ENCODE data around the gene CATSPERB. TPM values are rescaled to one million over a fixed set of nuclear protein-coding genes. Genes with fewer than 3 reads are reported as not detected.

CATSPERB gene
- polyA plus RNA-seq, 1 experiment = not detected

DNA sequence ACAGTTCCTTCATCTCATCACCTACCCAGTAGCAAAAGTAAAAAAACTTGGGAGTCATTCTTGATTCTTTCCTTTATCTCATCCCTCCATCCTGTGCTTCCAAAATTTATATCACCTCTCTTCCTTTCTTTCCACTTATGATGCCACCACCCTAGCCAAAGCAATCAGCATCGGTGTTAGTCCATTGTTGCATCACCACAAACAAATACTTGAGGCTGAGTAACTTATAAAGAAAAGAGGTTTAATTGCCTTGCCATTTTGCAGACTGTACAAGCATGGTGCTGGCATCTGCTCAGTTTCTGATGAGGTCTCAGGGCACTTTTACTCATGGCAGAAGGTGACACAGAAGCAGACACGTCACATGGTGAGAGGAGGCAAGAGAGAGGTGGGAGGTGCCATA, 19.8 kb upstream of the CATSPERB start:
- Histone ChIP-seq H3K4me3 (ENCODE audit: low read depth, low read length) (no peak overlapping the region), H3K27me3 (ENCODE audit: control insufficient read depth, insufficient read depth, low read length) (no peaks in the 10 kb centered on the region), H3K36me3 (ENCODE audit: control insufficient read depth, insufficient read depth, low read length) (no peaks in the 10 kb centered on the region)
- TF ChIP-seq, protein P1, sequence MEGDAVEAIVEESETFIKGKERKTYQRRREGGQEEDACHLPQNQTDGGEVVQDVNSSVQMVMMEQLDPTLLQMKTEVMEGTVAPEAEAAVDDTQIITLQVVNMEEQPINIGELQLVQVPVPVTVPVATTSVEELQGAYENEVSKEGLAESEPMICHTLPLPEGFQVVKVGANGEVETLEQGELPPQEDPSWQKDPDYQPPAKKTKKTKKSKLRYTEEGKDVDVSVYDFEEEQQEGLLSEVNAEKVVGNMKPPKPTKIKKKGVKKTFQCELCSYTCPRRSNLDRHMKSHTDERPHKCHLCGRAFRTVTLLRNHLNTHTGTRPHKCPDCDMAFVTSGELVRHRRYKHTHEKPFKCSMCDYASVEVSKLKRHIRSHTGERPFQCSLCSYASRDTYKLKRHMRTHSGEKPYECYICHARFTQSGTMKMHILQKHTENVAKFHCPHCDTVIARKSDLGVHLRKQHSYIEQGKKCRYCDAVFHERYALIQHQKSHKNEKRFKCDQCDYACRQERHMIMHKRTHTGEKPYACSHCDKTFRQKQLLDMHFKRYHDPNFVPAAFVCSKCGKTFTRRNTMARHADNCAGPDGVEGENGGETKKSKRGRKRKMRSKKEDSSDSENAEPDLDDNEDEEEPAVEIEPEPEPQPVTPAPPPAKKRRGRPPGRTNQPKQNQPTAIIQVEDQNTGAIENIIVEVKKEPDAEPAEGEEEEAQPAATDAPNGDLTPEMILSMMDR (IDR thresholded peaks at IDR 0.05; ENCODE audit: insufficient read depth, low read depth, low read length) = no peak
- no peak for DNase-seq (ENCODE audit: low read depth)
- ChIA-PET POLR2A (no interaction called here), CTCF (no interaction called here)

DNA sequence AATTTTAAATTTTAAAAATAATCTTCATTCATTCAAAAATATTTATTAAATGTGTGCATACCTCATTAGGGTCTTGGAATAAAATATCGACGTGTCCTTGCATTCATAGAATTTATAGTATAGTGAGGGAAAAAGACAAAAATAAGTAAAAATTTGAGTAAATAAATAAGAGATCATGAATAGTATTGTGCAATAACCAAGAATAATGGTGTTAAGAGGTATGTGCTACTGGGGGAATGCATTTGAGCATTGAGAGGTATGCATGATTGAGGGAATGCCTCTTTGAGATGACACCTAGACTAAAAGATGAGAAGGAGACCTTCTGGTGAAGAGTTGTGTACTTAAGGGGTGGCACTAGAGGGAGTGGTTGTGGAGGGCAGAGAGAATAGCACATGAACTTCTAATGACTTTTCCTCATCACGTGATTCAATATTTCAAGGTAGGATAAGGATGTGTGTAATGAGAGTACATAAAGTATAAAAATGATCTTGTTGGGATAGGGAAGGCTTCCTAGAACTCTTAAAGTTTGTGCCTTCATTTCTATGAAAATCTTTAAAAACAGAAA, 18.8 kb upstream of the CATSPERB start:
- no peak for DNase-seq (ENCODE audit: low read depth)
- Histone ChIP-seq H3K4me3 (ENCODE audit: low read depth, low read length) (no peak overlapping the region), H3K27me3 (ENCODE audit: control insufficient read depth, insufficient read depth, low read length) (no peaks in the 10 kb centered on the region), H3K36me3 (ENCODE audit: control insufficient read depth, insufficient read depth, low read length) (no peaks in the 10 kb centered on the region)
- TF ChIP-seq, protein P1 (IDR thresholded peaks at IDR 0.05; ENCODE audit: insufficient read depth, low read depth, low read length) = no peak
- ChIA-PET POLR2A (no interaction called here), CTCF (no interaction called here)

DNA sequence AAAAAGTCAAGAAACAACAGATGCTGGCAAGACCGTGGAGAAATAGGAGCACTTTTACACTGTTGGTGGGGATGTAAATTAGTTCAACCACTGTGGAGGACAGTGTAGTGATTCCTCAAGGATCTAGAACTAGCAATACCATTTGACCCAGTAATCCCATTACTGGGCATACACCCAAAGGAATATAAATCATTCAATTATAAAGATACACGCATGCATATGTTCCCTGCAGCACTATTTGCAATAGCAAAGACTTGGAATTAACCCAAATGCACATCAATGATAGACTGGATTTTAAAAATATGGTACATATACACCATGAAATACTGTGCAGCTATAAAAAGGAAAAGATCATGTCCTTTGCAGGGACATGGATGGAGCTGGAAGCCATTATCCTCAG, 18.0 kb upstream of the CATSPERB start:
- no peaks in the 10 kb centered on the region for H3K36me3 ChIP-seq (ENCODE audit: control insufficient read depth, insufficient read depth, low read length)
- H3K27me3 ChIP-seq (ENCODE audit: control insufficient read depth, insufficient read depth, low read length) = no peaks in the 10 kb centered on the region
- ChIA-PET CTCF (no interaction called here), POLR2A (no interaction called here)
- no peak overlapping the region for H3K4me3 ChIP-seq (ENCODE audit: low read depth, low read length)
- TF ChIP-seq, protein P1 (IDR thresholded peaks at IDR 0.05; ENCODE audit: insufficient read depth, low read depth, low read length) = no peak
- DNase-seq (ENCODE audit: low read depth) = no peak

DNA sequence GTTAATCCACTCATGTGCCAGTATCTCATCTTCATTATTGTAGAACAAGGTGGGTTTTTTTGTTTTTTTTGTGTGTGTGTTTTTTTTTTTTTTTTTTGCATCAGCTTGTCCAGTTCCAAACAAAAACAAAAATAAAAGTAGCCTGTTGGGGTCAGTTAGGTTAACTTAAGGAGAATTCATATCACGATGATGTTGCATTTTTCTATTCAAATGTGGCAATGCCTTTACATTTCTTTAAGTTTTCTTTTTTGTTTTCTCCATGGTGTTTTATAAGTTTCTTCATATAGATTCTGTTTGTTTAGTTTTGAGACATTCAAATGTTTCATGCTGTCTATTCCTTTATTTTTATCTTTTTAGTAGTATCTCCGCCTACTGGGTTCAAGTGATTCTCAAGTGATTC, 16.2 kb upstream of the CATSPERB start:
- TF ChIP-seq, protein P1 (IDR thresholded peaks at IDR 0.05; ENCODE audit: insufficient read depth, low read depth, low read length) = no peak
- no peaks in the 10 kb centered on the region for H3K27me3 ChIP-seq (ENCODE audit: control insufficient read depth, insufficient read depth, low read length)
- H3K4me3 ChIP-seq (ENCODE audit: low read depth, low read length) = no peak overlapping the region
- H3K36me3 ChIP-seq (ENCODE audit: control insufficient read depth, insufficient read depth, low read length) = no peaks in the 10 kb centered on the region
- CTCF ChIA-PET = no interaction called here
- POLR2A ChIA-PET = no interaction called here
- DNase-seq (ENCODE audit: low read depth) = no peak

DNA sequence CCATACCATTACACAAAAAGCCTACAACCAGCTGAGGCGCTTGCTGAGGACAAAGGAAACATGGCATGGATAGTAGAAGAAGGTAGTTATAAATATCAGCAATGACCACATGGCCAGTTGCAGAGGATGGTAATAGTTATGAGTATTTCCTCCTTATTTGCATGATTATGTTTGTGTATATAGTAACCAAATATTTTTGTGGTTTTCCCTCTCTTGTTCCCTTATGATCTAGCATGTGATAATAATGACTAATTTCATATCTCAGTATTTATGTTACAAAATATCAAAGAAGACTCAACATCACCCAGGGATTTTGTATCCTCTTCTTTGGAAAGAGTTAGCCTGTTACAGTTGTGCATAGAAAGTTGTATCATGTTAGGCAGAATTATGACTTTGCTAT, 13.5 kb upstream of the CATSPERB start:
- ChIA-PET CTCF (no interaction called here), POLR2A (no interaction called here)
- TF ChIP-seq, protein P1 (IDR thresholded peaks at IDR 0.05; ENCODE audit: insufficient read depth, low read depth, low read length) = no peak
- H3K27me3 ChIP-seq (ENCODE audit: control insufficient read depth, insufficient read depth, low read length) = no peaks in the 10 kb centered on the region
- H3K4me3 ChIP-seq (ENCODE audit: low read depth, low read length) = no peak overlapping the region
- no peaks in the 10 kb centered on the region for H3K36me3 ChIP-seq (ENCODE audit: control insufficient read depth, insufficient read depth, low read length)
- DNase-seq (ENCODE audit: low read depth) = no peak

All from BJ (cell line).